Measurements from ENCODE around the gene ENTHD1.

DNA sequence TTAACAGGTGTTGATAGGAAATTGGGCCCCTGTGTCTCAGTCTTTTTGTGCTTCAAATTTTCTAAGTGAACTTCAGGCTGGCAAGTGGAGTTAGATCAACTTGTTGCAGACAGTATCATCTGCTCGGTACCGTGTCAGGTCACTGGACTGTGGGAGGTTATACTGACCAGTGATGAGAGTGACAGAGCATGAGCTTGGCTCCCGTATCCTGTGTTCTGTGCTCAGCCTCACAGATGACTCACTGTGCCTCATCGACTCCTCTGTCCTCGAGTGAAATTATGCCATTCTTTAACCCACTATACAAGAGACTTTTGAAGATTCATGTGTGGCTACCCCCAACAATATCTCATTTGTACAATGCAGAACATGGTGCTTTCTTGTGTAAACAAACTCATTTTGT lies 15.2 kb upstream of the ENTHD1 start:
- TF ChIP-seq CTCF (IDR thresholded peaks at IDR 0.05; ENCODE audit: low read length) (no peak), EZH2 (IDR thresholded peaks at IDR 0.05; ENCODE audit: borderline replicate concordance, low read length) (no peak)
